Keratinocyte (primary cell): ENCODE data around the gene ME2.

Experiments used
- EZH2 ChIP-seq: IDR thresholded peaks from one replicate; pipeline ENCODE4 v1.6.1; 2012; ENCODE audit warnings: inconsistent platforms, mild to moderate bottlenecking, low read length, moderate library complexity
- TF ChIP-seq, protein P1 (sequence below), 3 experiments: IDR thresholded peaks in 1 of 3; conservative IDR thresholded peaks in 1 of 3; optimal IDR thresholded peaks in 1 of 3; 2 replicates in 2 of 3; 3 replicates in 1 of 3; pipeline versions ENCODE3 to v1.5.1; 2011; ENCODE audit warnings: low read length in 3 of 3, mild to moderate bottlenecking in 3 of 3, moderate library complexity in 2 of 3, control low read depth in 1 of 3, inconsistent platforms in 1 of 3; ENCODE audit not compliant: insufficient read depth in 2 of 3; ENCODE audit errors: extremely low read depth in 1 of 3

GRCh38 chr18:50987261-50987660 is 108.3 kb downstream of the ME2 start:
- TF ChIP-seq, protein P1, sequence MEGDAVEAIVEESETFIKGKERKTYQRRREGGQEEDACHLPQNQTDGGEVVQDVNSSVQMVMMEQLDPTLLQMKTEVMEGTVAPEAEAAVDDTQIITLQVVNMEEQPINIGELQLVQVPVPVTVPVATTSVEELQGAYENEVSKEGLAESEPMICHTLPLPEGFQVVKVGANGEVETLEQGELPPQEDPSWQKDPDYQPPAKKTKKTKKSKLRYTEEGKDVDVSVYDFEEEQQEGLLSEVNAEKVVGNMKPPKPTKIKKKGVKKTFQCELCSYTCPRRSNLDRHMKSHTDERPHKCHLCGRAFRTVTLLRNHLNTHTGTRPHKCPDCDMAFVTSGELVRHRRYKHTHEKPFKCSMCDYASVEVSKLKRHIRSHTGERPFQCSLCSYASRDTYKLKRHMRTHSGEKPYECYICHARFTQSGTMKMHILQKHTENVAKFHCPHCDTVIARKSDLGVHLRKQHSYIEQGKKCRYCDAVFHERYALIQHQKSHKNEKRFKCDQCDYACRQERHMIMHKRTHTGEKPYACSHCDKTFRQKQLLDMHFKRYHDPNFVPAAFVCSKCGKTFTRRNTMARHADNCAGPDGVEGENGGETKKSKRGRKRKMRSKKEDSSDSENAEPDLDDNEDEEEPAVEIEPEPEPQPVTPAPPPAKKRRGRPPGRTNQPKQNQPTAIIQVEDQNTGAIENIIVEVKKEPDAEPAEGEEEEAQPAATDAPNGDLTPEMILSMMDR (optimal IDR thresholded peaks at IDR 0.05 in 1 of 3, IDR thresholded peaks at IDR 0.05 in 1 of 3, conservative IDR thresholded peaks at IDR 0.05 in 1 of 3; ENCODE audit: extremely low read depth in 1 of 3, insufficient read depth in 2 of 3, low read length in 3 of 3) = no peak
- no peak for TF ChIP-seq EZH2
